Adrenal gland (tissue), 12 donors: Measurements from ENCODE around the gene CCDC134. TPM values are rescaled to one million over a fixed set of nuclear protein-coding genes. Genes with fewer than 3 reads are reported as not detected.
A peak's percentile ranks its signal among the peaks of the same experiment; 100 is the strongest.
"Not testable (repeated sequence)": the region's sequence is repeated elsewhere in the genome, so short reads cannot be mapped to it uniquely, and the experiment has no call there.

ENCODE experiments used
- DNase-seq, 7 donors: peaks; one replicate each; pipeline ENCODE4 v3.0.0-alpha.2; 2019 to 2020
- H3K27ac ChIP-seq, 5 donors: fragments of 200-600 bp; sonication (generic) in 4 of 5; 1 replicate in 3 of 5; 2 replicates in 2 of 5; pipeline versions ENCODE4 v1.5.1 to v1.8.0; 2016 to 2020; ENCODE audit warnings: mild to moderate bottlenecking in 1 of 5
- H3K27me3 ChIP-seq: fragments of 200-600 bp; 2 replicates; pipeline ENCODE4 v1.8.0; 2021
- H3K36me3 ChIP-seq, 2 donors: fragments of 200-600 bp; replicated peaks in 1 of 2; 1 replicate in 1 of 2; 2 replicates in 1 of 2; pipeline versions ENCODE4 v1.5.1 to v1.8.0; 2018 to 2022
- H3K4me1 ChIP-seq, 2 donors: fragments of 200-600 bp; replicated peaks in 1 of 2; 1 replicate in 1 of 2; 2 replicates in 1 of 2; pipeline versions ENCODE4 v1.5.1 to v1.8.0; 2018 to 2021
- H3K4me3 ChIP-seq, 4 donors: fragments of 200-600 bp; sonication (generic) in 3 of 4; one replicate each; pipeline ENCODE4 v1.5.1; 2016 to 2018
- H3K9me3 ChIP-seq, 3 donors: fragments of 200-600 bp; sonication (generic) in 1 of 3; replicated peaks in 1 of 3; 1 replicate in 2 of 3; 2 replicates in 1 of 3; pipeline versions ENCODE4 v1.5.1 to v1.8.0; 2016 to 2021
- POLR2A ChIP-seq, 2 donors: fragments of 450-650 bp; IDR thresholded peaks; one replicate each; pipeline ENCODE4 v1.6.1; 2017; ENCODE audit warnings: antibody characterized with exemption in 2 of 2, mild to moderate bottlenecking in 2 of 2, moderate library complexity in 1 of 2
- WGBS, 4 donors: extraction: QIAGEN DNeasy Blood & Tissue Kit in 2 of 4; methylation state at CpG; one replicate each; pipeline versions ENCODE4 v1.1.5 to v1.1.7; 2013 to 2017; 5-methylcytosine and 5-hydroxymethylcytosine counted together
- intact Hi-C, 2 donors: fragments of 100-400 bp; cut with DNase I; formaldehyde crosslinking; loops; one replicate each; pipeline versions ENCODE4 v1.14.1 to v1.15.0; 2022 to 2023
- polyA plus RNA-seq, 3 donors: library from polyadenylated mRNA; stranded (reverse); fragments of 200-250 nt in 2 of 3; fragments of 350-450 nt in 1 of 3; fragmentation: Illumina TruSeq in 1 of 3; extraction: RNeasy Lipid Tissue Mini Kit (QIAGEN cat#74804) in 1 of 3; gene quantifications; one replicate each; pipeline ENCODE4 v1.2.3, GENCODE V29; 2013 to 2014
- total RNA-seq, 9 donors: library from RNA; depleted of rRNA in 4 of 9; stranded (reverse); fragments of >200 nt in 4 of 9; fragments of 120-200 nt in 1 of 9; fragmentation: NEBNext Ultra II Directional in 1 of 9; extraction: Animal tissue kit (Norgen Biotek cat#: 25700) in 1 of 9; gene quantifications; one replicate each; pipeline versions ENCODE4 v1.1.0 to v1.2.4, GENCODE V29; 2013 to 2023
- TF ChIP-seq, protein P1 (sequence below), 6 experiments: fragments of 450-650 bp in 4 of 6; fragments of 200-600 bp in 2 of 6; sonication (generic) in 1 of 6; IDR thresholded peaks; 1 replicate in 5 of 6; 2 replicates in 1 of 6; pipeline versions ENCODE4 v1.5.1 to v1.8.0; 2016 to 2021; ENCODE audit warnings: antibody characterized with exemption in 6 of 6, mild to moderate bottlenecking in 2 of 6, moderate library complexity in 1 of 6
- donor health status: healthy with polysubstance abuse.
- donor health status: Bipolar disorder and iron deficiency.
- donor health status: DM: yes; HTN: yes; CAD: no.
- donor health status: DM: no; HTN: no; CAD: no.
- donor health status: DM: no; HTN: no; CAD: no.
- donor health status: DM: yes; HTN: yes; CAD: no.

Gene CCDC134
- total and polyA plus RNA-seq, 12 donors = 4.9 to 64.4 (median 32.0) TPM

DNA sequence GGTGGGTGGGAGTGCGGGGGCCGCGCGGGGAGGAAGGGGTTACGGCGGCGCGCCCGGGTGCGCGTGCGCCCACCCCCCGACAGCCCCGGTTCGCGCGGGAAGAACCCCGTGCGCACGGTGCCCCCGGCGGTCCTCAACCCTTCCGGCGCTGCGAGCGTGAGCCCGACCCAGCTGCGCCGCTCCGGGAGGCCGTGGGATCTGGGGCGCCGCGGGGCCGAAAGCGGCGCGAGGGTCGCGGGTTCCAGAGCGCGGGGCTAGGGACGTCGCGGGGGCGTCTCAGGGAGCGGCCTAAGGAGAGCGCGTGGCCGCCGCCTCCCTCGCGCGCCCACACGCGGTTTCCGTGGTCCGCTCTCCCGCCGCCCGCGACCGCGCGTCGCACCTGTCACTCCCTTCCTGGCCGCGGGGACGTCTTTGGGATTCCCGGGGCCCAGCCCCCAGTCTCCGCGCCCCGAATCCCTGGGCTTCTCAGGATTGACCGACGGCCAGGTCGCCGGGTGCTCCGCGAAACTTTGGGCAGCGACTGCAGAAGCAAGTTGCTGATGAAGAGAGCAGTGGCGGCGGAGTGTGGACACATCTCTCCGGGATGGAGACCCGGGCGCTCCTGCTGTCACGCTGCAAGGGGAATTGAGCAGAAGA, 33.0 kb downstream of the CCDC134 start:
- Histone ChIP-seq H3K4me3 (peak overlapping the region; percentile 26 to 91 (median 69)), H3K4me1 (peaks cover 26 to 49% of the 10 kb centered on the region in 2 donors), H3K27me3 (no peaks in the 10 kb centered on the region), H3K9me3 (no peaks in the 10 kb centered on the region), H3K27ac (peak overlapping the region; percentile 87 to 99 (median 96)), H3K36me3 (peaks cover 0 to 20% of the 10 kb centered on the region in 2 donors)
- TF ChIP-seq, protein P1, sequence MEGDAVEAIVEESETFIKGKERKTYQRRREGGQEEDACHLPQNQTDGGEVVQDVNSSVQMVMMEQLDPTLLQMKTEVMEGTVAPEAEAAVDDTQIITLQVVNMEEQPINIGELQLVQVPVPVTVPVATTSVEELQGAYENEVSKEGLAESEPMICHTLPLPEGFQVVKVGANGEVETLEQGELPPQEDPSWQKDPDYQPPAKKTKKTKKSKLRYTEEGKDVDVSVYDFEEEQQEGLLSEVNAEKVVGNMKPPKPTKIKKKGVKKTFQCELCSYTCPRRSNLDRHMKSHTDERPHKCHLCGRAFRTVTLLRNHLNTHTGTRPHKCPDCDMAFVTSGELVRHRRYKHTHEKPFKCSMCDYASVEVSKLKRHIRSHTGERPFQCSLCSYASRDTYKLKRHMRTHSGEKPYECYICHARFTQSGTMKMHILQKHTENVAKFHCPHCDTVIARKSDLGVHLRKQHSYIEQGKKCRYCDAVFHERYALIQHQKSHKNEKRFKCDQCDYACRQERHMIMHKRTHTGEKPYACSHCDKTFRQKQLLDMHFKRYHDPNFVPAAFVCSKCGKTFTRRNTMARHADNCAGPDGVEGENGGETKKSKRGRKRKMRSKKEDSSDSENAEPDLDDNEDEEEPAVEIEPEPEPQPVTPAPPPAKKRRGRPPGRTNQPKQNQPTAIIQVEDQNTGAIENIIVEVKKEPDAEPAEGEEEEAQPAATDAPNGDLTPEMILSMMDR (IDR thresholded peaks at IDR 0.05) = peak in 1 of 6 experiments; percentile 6
- TF ChIP-seq POLR2A (IDR thresholded peaks at IDR 0.05) = peak; percentile 7 to 53
- 0 to 1% (median 0%) methylated on average over 9 to 86 of the region's 86 CpGs for WGBS, 4 donors
- intact Hi-C loops = no loop called here
- peak; percentile 55 to 79 (median 69) for DNase-seq

DNA sequence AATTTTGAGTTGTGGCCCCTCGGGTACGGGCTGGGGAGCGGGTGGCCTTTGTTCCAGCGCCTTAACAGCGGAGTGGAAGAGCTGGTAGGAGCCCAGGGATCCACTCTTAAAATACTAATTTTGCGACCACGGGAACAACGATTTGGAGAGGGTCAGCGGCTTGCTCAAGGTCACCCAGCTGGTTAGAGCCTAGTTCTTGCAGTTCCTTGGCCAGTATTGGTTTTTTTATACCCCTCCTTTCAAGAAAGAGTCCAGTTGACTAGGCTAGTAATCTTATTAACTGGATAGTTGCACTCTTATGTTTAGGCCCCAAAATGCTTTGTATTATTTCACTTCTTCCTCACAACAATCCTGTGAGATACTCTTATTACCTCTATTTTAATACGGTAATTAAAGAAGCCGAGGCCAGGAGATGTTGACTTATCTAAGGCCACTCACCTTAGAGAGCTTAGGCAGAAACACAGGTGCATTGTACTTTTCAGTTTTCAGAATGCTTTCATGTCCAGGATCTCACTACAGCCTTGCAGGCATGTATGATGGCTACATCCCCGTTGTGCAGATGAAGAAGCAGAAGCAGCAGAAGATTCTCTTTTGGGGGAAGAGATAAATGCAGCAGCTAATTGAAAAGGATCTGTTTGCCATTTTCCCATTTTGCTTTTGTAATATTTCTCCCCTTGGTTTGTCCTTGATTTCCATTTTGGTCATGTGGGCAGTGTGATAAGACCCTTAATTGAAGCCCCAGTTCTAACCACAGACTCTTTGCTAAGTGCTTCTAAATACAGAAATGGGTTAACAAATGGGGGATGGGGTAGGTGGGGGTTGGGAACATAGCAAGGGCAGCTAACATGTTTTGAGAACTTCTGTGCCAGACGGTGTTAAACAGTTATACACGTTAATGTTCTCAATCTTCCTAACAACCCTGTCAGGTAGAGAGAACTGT, 33.8 kb downstream of the CCDC134 start:
- DNase-seq = no peak
- intact Hi-C loops = no loop called here
- H3K27ac ChIP-seq = peak overlapping the region; percentile 87 to 99 (median 96)
- H3K9me3 ChIP-seq = no peaks in the 10 kb centered on the region
- peaks cover 0 to 20% of the 10 kb centered on the region in 2 donors for H3K36me3 ChIP-seq
- no peaks in the 10 kb centered on the region for H3K27me3 ChIP-seq
- H3K4me1 ChIP-seq = peaks cover 26 to 57% of the 10 kb centered on the region in 2 donors
- no peak for TF ChIP-seq POLR2A (IDR thresholded peaks at IDR 0.05)
- TF ChIP-seq, protein P1 (IDR thresholded peaks at IDR 0.05) = no peak
- 3 to 12% (median 6%) methylated on average over 10 to 14 of the region's 14 CpGs for WGBS, 4 donors
- H3K4me3 ChIP-seq = peak overlapping the region in 3 of 4 donors; percentile 26 to 91 (median 86)

DNA sequence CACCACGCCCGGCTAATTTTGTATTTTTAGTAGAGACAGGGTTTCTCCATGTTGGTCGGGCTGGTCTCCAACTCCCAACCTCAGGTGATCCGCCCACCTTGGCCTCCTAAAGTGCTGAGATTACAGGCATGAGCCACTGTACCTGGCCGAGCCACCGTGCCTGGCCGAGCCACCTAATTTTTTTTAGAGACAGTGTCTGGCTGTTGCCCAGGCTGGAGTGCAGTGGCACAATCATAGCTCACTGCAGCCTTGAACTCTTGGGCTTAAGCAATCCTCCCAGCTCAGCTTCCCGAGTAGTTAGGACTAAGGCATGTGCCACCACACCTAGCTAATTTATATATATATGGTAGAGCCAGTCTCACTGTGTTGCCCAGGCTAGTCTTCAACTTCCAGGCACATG, 35.0 kb downstream of the CCDC134 start:
- H3K27me3 ChIP-seq, H3K9me3 ChIP-seq, intact Hi-C loops: not testable (repeated sequence)
- TF ChIP-seq POLR2A (IDR thresholded peaks at IDR 0.05) = peak in 1 of 2 donors; percentile 15
- Histone ChIP-seq H3K27ac (peak overlapping the region in 4 of 5 donors; percentile 6 to 99 (median 79)), H3K36me3 (peaks cover 0 to 20% of the 10 kb centered on the region in 2 donors), H3K4me1 (peaks cover 26 to 65% of the 10 kb centered on the region in 2 donors), H3K4me3 (peak overlapping the region in 1 of 4 donors; percentile 91)
- DNase-seq = peak in 6 of 7 donors; percentile 70 to 80 (median 71)
- 51 to 76% (median 67%) methylated on average over 6 to 8 of the region's 8 CpGs for WGBS, 4 donors

DNA sequence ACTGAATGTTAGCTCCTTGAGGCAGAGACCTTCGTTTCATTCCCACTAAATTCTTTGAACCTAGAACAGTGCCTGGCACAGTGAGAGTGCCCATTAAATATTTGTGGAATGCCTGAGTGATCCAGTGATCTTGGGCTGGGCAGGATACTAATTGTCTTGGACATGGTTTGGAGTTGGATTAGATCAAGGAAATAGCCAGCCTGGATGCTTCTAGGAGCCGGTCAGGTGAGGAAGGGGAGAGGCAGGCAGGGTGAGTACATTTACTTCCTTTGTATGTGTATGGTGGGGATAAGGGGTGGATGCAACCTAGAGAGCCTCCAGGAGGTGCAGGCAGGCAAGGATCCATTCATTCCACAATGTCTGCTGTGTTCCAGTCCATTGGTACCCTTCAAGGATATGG, 36.1 kb downstream of the CCDC134 start:
- intact Hi-C loops = no loop called here
- Histone ChIP-seq H3K4me1 (peaks cover 21 to 67% of the 10 kb centered on the region in 2 donors), H3K27ac (peak overlapping the region in 3 of 5 donors; percentile 58 to 99 (median 62))

More for the DNA sequence above, 36.1 kb downstream of the CCDC134 start:
- peaks cover 0 to 20% of the 10 kb centered on the region in 2 donors for H3K36me3 ChIP-seq
- no peak for DNase-seq
- H3K4me3 ChIP-seq = no peak overlapping the region
- WGBS, 4 donors = 81 to 85% (median 84%) methylated on average over 2 of the region's 2 CpGs
- no peak for TF ChIP-seq POLR2A (IDR thresholded peaks at IDR 0.05)
- TF ChIP-seq, protein P1 (IDR thresholded peaks at IDR 0.05) = no peak
- H3K27me3 ChIP-seq = no peaks in the 10 kb centered on the region
- H3K9me3 ChIP-seq = no peaks in the 10 kb centered on the region
